HG02938 (cell line): ENCODE measurements around the gene PHTF2.
A peak's percentile ranks its signal among the peaks of the same experiment; 100 is the strongest.
"Not testable (repeated sequence)": the region's sequence is repeated elsewhere in the genome, so short reads cannot be mapped to it uniquely, and the experiment has no call there.

Source experiments
- ATAC-seq: cut with Tn5 transposase; IDR thresholded peaks from one replicate; pipeline ENCODE4 v1.9.1; 2021; ENCODE audit warnings: mild to moderate bottlenecking, moderate library complexity; ENCODE audit not compliant: unreplicated experiment

PHTF2 gene

DNA sequence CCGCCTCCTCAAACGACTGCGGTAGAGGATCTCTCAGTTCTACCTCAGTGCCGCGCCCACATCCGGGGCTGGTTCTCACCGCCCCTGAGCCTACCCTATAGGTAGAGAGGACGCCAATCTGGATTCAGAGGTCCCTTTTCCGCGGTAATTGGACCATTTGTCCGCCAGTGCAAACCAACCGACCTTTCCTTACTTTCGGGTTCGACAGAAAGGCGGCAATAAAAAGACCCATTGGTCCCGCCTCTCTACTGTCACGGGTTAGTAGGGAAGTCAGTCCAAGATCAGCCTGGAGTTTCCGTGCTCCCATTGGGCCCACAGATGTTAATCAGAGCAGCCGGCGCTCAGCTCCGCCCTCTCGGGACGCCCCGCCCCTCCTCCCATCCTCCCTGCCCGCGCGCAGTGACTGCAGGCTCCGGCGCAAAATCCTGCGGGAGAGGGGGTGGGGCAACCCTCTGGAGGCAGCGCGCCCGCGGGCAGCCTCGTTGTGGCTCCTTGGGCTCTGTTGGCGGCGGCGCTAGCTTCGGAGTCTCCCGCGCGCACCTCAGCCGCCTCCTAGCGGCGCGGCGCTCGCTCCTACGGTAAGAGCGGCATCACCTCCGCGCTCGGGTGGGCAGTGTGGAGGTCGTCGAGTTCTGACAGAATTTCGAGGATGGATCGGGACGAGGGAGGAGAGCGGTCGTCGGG lies at the start of gene PHTF2, which contains the start of gene TMEM60:
Gene PHTF2 (plus strand): TSS at position 380 of the 684 bp plus-strand sequence.
Gene TMEM60 (minus strand): TSS at position 41 of the 684 bp plus-strand sequence. CDS start 4,061 bp downstream, outside the sequence.
- peak; percentile 90 for ATAC-seq

DNA sequence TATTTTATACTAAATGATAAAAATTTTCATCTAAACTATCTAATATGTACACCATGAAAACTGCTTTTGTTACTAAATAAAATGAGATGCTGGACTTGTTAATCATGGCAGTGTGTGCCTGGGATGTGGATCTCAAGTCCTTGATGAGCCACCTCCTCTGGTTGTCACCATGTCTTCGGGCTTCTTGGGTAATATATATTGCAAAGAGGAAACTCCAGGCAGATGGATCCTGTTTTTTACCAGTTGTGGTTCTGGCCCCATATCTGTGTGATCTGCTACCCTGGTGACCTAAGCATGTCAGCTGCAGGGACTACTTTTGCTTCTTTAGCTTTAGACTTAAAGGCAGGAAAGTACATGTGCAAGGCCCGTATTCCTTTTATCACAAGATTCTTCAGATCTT lies 46.6 kb upstream of the PHTF2 start:
- ATAC-seq = no peak

DNA sequence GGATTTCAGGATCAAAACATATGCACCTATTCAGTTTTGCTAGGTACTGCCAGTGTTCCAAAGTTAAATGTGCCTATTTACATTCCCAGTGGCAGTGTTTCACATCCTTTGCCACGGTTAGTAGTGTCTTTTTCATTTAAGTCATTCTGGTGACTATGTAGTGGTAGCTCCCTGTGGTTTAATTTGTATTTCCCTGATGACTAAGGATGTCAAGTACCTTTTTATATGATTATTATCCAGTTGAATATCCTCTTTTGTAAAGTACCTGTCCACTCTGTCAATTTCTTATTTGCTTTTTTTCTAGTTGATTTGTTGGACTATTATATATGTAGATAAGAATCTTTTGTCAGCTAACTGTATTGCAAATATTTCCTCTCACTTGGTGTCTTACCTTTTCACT lies 45.4 kb upstream of the PHTF2 start:
- no peak for ATAC-seq

DNA sequence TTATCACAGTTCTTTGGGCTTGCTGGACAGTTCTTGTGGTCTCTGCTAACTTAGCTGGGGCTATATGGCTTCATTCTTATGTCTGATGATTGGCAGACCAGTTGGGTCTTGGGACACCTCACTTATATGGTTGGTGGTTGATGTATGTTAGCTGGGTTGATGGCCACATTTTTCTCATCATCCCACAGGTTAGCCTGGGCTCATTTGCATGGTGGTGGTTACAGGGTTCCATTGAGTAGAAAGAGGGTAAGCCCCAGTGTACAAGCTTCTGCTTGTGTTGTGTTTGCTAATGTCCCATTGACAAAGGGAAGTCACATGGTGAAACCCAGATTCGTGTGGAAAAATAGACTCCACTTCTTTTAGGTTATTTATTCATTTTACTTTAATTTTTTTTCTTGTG lies 41.0 kb upstream of the PHTF2 start:
- ATAC-seq = peak; percentile 84

DNA sequence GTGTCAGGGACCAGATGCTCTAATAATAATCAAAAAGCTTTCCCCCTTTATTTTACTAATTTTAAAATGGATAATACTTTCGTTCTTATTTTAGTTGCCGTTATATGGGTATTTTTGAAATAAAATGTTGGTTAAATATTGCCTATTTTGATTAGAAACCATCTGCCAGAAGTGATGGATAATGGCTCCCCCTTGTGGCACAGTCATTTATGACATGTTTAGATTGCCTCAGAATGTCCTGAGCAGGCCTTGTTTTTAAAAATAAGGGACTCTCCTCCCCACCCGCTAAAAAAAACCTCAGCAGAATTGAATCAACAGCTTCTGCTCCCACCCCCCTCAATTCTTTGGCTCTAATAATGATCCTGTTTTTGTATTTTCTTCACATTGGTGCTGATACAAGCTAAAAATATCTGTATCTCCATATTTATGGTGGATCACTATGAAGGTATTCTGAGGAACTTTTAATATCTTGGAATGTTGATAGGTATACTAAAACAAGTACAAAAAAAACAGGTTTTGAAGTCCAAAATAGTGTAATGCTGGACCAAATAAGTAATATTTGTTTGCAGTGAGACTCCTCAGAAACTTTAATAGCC lies 39.2 kb upstream of the PHTF2 start:
- ATAC-seq = peak; percentile 37

DNA sequence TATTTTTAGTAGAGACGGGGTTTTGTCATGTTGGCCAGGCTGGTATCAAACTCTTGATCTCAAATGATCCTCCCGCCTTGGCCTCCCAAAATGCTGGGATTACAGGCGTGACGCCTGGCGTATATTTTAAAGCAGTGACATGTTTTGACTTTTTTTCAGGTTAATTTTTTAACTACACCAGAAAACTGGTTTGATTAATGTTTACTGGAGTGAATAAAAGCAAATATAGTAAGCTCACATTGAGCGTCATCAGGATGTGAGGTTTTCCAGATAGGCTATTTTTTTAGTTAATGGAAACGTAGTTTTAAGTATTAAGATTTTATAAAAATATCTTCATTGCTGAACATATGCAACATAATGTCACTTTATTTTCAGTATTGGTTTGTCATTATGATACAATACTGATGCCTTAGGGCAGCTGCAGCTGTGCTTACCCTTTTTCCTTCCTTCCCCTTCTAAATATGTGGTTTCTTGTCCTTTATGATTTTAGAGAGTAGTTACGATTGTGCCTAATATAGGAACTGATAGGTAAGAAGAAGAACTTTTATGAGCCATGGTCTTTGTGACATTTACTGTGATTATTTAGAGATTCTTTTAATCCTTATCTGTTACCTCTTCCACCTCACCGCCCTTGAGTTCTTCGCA lies 37.6 kb upstream of the PHTF2 start:
- no peak for ATAC-seq

DNA sequence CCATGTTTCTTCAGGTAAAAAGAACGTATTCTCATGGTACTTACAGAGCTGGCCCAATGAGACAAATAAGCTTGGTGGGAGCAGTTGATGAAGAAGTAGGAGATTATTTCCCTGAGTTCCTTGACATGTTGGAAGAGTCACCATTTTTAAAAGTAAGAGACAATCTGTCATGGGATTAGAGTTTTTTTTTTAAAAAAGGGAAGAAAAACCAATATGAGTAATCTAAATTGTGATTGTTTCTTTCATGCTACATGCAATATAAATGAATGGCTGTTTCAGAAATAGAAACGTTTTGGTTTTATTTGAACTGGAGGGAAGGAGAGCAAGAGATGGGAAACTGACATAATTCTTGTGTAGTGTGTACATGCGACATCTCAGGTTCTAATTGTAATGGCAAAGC lies 33.1 kb upstream of the PHTF2 start:
- ATAC-seq = no peak

DNA sequence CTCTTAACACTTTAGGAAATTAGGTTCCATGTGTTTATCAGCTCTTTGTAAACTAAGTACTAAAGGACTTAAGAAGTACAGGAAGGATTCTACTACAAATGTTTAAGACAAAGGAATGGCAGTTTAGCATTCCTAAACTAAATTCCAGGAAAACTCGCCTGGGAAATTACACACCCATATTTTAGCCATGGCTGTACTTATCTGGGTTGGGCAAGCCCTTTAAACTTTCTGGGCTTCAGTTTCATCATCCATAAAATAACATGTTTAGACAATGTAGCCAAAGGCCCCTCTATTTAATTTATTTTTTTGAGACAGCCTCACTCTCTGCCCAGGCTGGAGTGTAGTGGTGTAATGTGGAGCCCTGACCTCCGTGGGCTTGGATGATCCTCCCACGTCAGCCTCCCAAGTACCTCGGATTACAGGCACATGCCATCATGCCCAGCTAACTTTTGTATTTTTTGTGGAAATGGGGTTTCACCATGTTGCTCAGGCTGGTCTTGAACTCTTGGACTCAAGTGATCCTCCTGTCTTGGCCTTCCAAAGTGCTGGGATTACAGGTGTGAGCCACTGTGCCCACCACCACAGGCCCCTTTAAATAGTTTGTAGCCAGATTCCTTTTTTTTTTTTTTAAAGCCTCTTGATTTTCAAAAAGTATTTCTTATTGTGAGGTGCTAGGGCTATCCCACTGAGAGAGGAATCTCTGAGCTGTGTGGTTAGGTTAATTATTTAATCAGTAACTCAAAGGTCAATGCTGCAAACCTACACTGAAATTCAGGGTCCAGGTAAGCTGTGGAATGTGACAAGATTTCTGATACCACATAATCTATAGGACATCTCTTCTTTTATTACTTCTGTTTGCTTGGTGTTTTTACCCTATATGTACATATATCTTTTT lies 32.4 kb upstream of the PHTF2 start:
- ATAC-seq = no peak

DNA sequence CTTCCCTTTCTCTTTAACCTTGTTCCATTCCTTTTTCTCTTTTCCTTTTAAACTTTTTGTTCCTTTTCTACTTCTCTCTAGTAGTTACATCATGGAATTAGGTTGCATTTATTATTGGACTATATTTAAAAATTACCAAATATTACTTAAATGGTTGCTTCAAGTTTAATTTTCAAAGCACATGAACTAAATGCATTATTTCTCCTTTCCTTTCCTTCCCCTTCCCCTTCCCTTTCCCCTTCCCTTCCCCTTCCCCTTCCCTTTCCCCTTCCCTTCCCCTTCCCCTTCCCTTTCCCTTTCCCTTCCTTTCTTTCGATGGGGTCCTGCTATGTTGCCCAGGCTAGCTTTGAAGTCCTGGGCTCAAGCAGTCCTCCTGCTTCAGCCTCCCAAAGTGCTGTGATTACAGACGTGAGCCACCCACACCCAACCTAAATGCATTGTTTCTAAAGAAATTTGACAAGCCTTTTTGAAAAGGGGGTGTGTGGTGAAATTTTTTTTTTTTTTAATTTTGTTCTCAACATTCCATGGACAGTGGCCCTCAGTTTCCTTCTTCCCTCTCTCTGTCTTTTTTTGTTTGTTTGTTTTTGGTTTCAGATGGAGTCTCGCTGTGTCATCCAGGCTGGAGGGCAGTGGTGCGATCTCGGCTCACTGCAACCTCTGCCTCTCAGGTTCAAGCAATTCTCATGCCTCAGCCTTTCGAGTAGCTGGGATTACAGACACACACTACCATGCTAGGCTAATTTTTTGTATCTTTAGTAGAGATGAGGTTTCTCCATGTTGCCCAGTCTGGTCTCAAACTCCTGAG lies 31.6 kb upstream of the PHTF2 start:
- ATAC-seq = no peak

DNA sequence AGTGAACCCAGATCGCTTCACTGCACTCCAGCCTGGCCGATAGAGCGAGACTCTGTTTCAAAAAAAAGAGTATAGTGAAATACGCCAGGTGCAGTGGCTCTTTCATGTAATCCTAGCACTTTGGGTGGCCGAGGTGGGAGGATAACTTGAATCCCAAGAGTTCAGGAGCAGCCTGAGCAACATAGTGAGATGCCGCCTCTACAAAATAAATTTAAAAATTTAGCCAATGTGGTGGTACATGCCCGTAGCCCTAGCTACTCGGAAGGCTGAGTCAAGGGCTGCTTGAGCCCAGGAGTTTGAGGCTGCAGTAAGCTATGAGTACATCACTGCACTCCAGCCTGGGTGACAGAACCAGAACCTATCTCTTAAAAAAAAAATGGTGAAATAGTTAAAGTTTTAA lies 28.3 kb upstream of the PHTF2 start:
- no peak for ATAC-seq

DNA sequence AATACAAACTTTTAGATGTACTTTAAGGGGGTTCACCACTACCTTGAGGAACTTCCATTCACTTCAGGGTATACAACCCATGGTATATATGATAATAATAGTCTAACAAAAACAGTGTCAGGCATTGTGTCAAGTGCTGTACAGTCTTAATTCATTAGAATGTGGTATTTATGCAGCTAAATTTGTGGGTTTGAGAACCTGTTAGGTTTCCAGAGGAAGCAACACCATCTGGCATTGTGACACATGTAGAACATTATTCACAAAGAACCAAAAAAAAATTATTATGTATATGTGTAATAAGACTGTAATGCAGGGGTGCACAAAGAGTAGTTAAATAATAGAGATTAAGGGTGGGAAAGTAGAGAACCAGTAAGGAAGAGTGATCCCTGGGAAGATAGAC lies 26.7 kb upstream of the PHTF2 start:
- no peak for ATAC-seq

DNA sequence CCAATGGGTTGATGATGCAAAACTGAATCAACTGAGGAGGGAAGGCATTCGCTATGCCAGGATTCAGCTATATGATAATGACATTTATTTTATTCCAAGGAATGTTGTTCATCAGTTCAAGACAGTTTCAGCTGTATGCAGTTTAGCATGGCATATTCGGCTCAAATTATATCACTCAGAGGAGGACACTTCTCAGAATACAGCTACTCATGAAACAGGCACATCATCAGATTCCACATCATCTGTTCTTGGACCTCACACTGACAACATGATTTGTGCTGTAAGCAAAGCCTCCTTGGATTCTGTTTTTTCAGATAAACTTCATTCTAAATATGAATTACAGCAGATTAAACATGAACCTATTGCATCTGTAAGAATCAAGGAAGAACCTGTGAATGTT lies 20.0 kb upstream of the PHTF2 start:
- no peak for ATAC-seq

DNA sequence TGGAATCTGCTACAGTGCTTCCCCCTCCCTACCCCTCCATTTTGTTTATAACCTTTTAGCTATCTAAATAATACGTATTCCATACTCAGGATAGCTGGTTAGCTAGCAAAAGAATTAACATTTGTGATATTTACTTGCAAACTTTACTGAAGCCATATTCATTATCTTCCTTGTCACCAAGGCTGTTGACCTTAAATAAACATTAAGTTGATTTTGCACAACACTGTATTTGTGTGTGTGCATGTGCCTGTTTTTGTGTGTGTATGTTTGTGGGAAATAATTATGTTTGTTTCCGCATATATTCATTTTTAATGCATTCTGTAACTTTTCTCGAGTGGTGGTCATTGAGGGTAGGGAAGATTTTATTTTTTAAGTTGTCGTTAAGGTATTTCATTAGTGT lies 16.2 kb upstream of the PHTF2 start:
- ATAC-seq = no peak

DNA sequence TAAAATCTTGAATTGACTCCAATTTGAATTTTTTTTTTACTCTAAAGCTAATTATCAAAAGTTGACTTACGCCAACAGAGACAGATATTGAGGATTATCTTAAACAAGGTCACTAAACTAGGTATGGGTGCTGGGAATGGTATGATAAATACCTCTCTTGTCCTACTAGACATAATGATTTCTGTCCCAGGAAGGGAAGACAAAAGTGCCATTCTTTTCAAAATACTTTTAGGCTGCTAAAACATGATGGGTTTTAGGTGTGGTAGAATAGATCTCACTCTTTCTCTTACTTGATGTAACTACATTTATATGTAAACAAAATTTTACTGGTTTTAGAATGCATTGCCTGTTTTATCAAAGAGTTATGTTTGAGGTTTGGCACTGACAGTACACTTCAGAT lies 15.5 kb upstream of the PHTF2 start:
- no peak for ATAC-seq

DNA sequence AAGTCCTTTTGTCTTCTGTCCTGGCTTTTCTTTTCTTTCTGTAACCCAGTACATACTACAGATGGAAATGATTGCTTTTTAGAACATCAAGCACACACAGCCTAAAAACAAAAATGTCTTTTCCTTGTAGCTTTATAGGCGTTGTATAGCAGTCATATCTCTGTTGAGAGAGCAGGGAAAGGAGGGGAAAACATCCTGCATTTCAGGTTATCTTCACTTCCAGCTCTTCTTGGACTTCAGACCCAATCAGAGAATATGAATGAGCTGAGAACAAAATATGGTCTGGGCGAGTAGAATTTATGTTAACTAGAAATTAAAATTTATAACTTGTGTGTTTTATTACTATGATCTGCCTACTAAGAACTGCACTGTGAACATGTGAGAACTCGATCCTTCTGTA lies 15.0 kb upstream of the PHTF2 start:
- ATAC-seq = no peak

DNA sequence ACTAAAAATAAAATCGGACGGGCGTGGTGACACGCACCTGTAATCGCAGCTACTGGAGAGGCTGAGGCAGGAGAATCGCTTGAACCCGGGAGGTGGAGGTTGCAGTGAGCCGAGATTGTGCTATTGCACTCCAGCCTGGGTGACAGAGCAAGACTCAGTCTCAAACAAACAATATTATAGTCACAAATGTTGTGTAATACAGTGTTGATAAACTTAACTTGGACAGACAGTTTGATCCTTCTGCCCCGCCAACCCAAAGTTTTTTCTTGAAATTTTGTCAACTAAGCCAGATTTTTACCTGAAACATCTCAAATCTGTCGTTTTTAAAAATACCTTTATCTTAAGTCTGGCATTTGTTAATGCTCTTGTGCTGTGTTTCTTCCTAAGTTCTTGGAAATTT lies 14.1 kb upstream of the PHTF2 start:
- not testable (repeated sequence) for ATAC-seq

DNA sequence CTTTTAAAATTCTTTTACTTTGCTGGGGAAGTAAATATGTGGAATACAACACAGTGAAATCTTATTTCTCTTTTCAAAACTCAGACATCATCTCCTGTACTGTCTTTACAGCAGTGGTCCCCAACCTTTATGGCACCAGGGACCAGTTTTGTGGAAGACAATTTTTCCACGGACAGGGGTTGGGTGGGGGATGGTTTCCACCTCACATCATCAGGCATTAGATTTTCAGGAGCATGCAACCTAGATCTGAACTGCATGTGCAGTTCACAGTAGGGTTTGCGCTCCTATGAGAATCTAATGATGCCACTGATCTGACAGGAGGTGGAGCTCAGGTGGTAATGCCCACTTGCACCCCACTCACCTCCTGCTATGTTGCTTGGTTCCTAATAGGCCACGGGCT lies 12.6 kb upstream of the PHTF2 start:
- ATAC-seq = no peak

DNA sequence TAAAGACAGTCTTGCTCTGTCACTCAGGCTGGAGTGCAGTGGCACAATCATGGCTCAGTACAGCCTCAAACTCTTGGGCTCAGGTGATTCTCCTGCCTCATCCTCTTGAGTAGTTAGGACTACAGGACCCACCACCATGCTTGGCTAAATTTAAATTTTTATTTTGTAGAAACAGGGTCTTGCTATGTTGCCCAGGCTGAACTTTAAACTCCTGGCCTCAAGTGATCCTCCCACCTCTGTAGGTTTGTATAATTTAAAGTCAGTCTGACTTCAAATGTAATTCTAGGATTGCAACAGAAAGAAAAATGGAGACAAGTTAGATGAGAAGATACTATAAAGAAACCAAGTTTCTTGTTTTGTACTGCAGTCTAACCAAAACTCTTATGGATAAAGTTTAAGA lies 11.8 kb upstream of the PHTF2 start:
- ATAC-seq = no peak

DNA sequence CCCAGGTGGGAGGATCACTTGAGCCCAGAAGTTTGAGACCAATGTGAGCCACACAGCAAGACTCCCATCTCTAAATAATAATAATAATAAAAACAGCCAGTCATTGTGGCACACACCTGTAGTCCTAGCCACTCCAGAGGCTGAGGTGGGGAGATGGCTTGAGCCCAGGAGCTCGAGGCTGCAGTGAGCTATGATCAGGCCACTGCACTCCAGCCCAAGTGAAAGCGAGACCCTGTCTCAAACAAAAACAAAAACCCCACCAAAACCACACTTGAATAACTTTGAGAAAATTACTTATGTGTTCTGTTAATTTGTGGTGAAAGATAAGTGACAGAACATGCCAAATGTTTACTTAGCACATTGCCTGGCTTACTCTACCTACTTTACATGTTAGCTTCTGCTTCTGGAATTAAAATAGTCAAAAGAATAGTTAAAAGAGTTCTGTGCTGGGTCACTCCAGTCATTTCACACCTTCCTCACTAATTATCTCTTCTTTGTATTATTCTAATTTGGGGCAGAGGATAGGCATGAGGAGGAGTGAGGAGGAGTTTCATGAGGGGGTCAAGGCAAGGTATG lies 10.2 kb upstream of the PHTF2 start:
- ATAC-seq = peak; percentile 50

DNA sequence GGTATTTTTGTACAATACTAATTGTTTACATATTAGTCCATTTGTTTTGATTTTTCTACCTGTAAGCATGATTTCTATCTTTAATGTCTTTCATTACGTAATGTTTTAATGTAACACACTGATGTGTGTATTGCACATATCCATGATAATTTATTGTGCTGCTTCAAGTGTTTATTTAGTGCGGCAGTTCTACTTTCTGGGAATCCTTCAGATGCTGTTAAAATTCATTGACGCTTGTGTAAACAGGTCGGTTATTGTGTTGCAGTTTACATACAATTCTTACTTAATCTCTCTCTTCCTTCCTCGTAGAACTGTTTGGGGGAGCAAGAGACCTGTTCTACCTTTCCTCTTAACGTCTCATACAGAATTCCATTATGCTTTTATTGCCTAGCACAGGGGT lies 7.2 kb upstream of the PHTF2 start:
- ATAC-seq = no peak
